GM18907 (cell line): ENCODE data around the gene GIT2.
"Not testable (repeated sequence)": the region's sequence is repeated elsewhere in the genome, so short reads cannot be mapped to it uniquely, and the experiment has no call there.

Source experiments
- ATAC-seq: cut with Tn5 transposase; IDR thresholded peaks from one replicate; pipeline ENCODE4 v1.9.1; 2021; ENCODE audit warnings: mild to moderate bottlenecking, moderate library complexity; ENCODE audit not compliant: unreplicated experiment

Gene GIT2

GRCh38 chr12:109923481-109924245 lies 72.5 kb downstream of the GIT2 start:
- no peak for ATAC-seq

- no peak for ATAC-seq
These were observed 73.1 kb downstream of the GIT2 start for GRCh38 chr12:109923038-109923437.

- ATAC-seq, result no peak
These were observed 74.2 kb downstream of the GIT2 start for GRCh38 chr12:109921982-109922381.

- ATAC-seq, result no peak
These were observed 75.8 kb downstream of the GIT2 start for GRCh38 chr12:109920261-109920780.

GRCh38 chr12:109919456-109919855 lies 76.7 kb downstream of the GIT2 start:
- no peak for ATAC-seq

GRCh38 chr12:109916045-109916444 lies 80.1 kb downstream of the GIT2 start:
- no peak for ATAC-seq

- ATAC-seq, result no peak
These were observed 80.8 kb downstream of the GIT2 start for GRCh38 chr12:109915171-109916040.

GRCh38 chr12:109914461-109914860 lies 81.7 kb downstream of the GIT2 start:
- no peak for ATAC-seq

GRCh38 chr12:109912855-109913321 lies 83.3 kb downstream of the GIT2 start:
- no peak for ATAC-seq

GRCh38 chr12:109910969-109911348 lies 85.2 kb downstream of the GIT2 start:
- ATAC-seq, result no peak

- no peak for ATAC-seq
These were observed 85.8 kb downstream of the GIT2 start for GRCh38 chr12:109910254-109910968.

- ATAC-seq, result no peak
These were observed 90.9 kb downstream of the GIT2 start for GRCh38 chr12:109905301-109905700.

- no peak for ATAC-seq
These were observed 93.2 kb downstream of the GIT2 start for GRCh38 chr12:109902891-109903418.

GRCh38 chr12:109900752-109901580 lies 95.2 kb downstream of the GIT2 start:
- peak; percentile 22 for ATAC-seq

GRCh38 chr12:109899783-109900751 lies 96.1 kb downstream of the GIT2 start, which contains the start of gene TCHP:
TSS of gene TCHP (plus strand) at chr12:109900274. CDS start at chr12:109903027, 2,753 bp downstream.
- peak; percentile 73 for ATAC-seq

- not testable (repeated sequence) for ATAC-seq
These were observed 96.8 kb downstream of the GIT2 start for GRCh38 chr12:109899345-109899744.

GRCh38 chr12:109897029-109897428 lies 99.1 kb downstream of the GIT2 start:
- ATAC-seq, result no peak

GRCh38 chr12:109896188-109896587 lies 100.0 kb downstream of the GIT2 start:
- no peak for ATAC-seq

GRCh38 chr12:109894939-109895338 lies 101.2 kb downstream of the GIT2 start:
- no peak for ATAC-seq
